C4-2B (cell line): ENCODE measurements around the gene ZNF142.

Experiments used
- CTCF ChIP-seq: fragments of 450-650 bp; conservative IDR thresholded peaks from 2 replicates; pipeline ENCODE4 v1.5.1; 2017; ENCODE audit warnings: mild to moderate bottlenecking
- ZFX ChIP-seq: fragments of 450-650 bp; IDR thresholded peaks from 2 replicates; pipeline ENCODE4 v1.6.1; 2017

GRCh38 chr2:218655751-218656150 lies 3.7 kb downstream of the ZNF142 start:
- TF ChIP-seq CTCF (no peak), ZFX (no peak)
